K562 (cell line): ENCODE data around the gene FSTL4. TPM values are rescaled to one million over a fixed set of nuclear protein-coding genes. Genes with fewer than 3 reads are reported as not detected.

Experiments used
- ARID3A ChIP-seq: IDR thresholded peaks from 2 replicates; pipeline ENCODE4 v1.6.1; 2012; ENCODE audit warnings: low read depth, low read length, improper control_type of control experiment, borderline replicate concordance
- ATF1 ChIP-seq, 2 experiments: fragments of 450-650 bp in 1 of 2; IDR thresholded peaks; 2 replicates each; pipeline ENCODE4 v1.6.1; 2016; ENCODE audit warnings: missing compliant biosample characterization in 1 of 2, missing genetic modification characterization in 1 of 2
- CTCF ChIP-seq, 3 experiments: IDR thresholded peaks in 2 of 3; conservative IDR thresholded peaks in 1 of 3; 2 replicates each; pipeline ENCODE4 v1.5.1; 2011 to 2012; ENCODE audit warnings: low read length in 3 of 3, mild to moderate bottlenecking in 3 of 3, control low read depth in 2 of 3, improper control_type of control experiment in 1 of 3, inconsistent platforms in 1 of 3, low read depth in 1 of 3, mixed read lengths in 1 of 3, moderate library complexity in 1 of 3; ENCODE audit not compliant: insufficient read depth in 2 of 3
- ESRRA ChIP-seq: fragments of 450-650 bp; IDR thresholded peaks from 2 replicates; pipeline ENCODE4 v1.6.1; 2014; ENCODE audit warnings: low read depth, mild to moderate bottlenecking, moderate library complexity, borderline replicate concordance
- ESRRB ChIP-seq: fragments of 250-450 bp; sonication (Bioruptor Pico); IDR thresholded peaks from 2 replicates; pipeline ENCODE4 v1.5.0; 2020; ENCODE audit warnings: mild to moderate bottlenecking, moderate library complexity, borderline replicate concordance
- GABPA ChIP-seq: fragments of 200-800 bp; sonication (Bioruptor generic); conservative IDR thresholded peaks from 2 replicates; pipeline ENCODE4 v1.6.1; 2016; ENCODE audit warnings: low read depth, missing genetic modification characterization, missing compliant biosample characterization
- GABPB2 ChIP-seq: fragments of 250-450 bp; sonication (Bioruptor Pico); conservative IDR thresholded peaks from 2 replicates; pipeline ENCODE4 v1.5.1; 2021; ENCODE audit warnings: mild to moderate bottlenecking
- HDAC3 ChIP-seq: fragments of 450-650 bp; IDR thresholded peaks from 2 replicates; pipeline ENCODE4 v1.6.1; 2018; ENCODE audit warnings: borderline replicate concordance, mild to moderate bottlenecking, moderate library complexity; ENCODE audit not compliant: partially characterized antibody
- HNRNPUL1 ChIP-seq: fragments of 200-400 bp; formaldehyde crosslinking; IDR thresholded peaks from 2 replicates; pipeline ENCODE4 v1.6.1; 2017; ENCODE audit warnings: low read length
- KLF10 ChIP-seq: fragments of 250-450 bp; sonication (Bioruptor Pico); IDR thresholded peaks from 2 replicates; pipeline ENCODE4 v1.6.1; 2021; ENCODE audit warnings: matching md5 sums
- MECOM ChIP-seq: fragments of 250-450 bp; sonication (Bioruptor Pico); IDR thresholded peaks from 2 replicates; pipeline ENCODE4 v1.8.0; 2022; ENCODE audit warnings: inconsistent platforms
- MIER1 ChIP-seq: fragments of 450-650 bp; IDR thresholded peaks from 2 replicates; pipeline ENCODE4 v1.6.1; 2016; ENCODE audit warnings: antibody characterized with exemption, mild to moderate bottlenecking, low read depth
- MITF ChIP-seq: IDR thresholded peaks from 2 replicates; pipeline ENCODE4 v1.6.1; 2014; ENCODE audit warnings: antibody characterized with exemption
- NONO ChIP-seq, 2 experiments: fragments of 200-400 bp in 1 of 2; fragments of 450-650 bp in 1 of 2; formaldehyde crosslinking in 1 of 2; IDR thresholded peaks; 2 replicates each; pipeline ENCODE4 v1.6.1; 2017; ENCODE audit warnings: low read depth in 2 of 2, mild to moderate bottlenecking in 2 of 2, moderate library complexity in 2 of 2, low read length in 1 of 2
- RBM39 ChIP-seq: fragments of 200-400 bp; formaldehyde crosslinking; optimal IDR thresholded peaks from 2 replicates; pipeline ENCODE3; 2018; ENCODE audit warnings: low read depth, low read length
- XRCC5 ChIP-seq: fragments of 200-400 bp; formaldehyde crosslinking; IDR thresholded peaks from 2 replicates; pipeline ENCODE4 v1.6.1; 2017; ENCODE audit warnings: low read depth, mild to moderate bottlenecking, low read length
- ZMIZ1 ChIP-seq, 2 experiments: fragments of 150-350 bp in 1 of 2; IDR thresholded peaks; 2 replicates each; pipeline ENCODE4 v1.6.1; 2012 to 2016; ENCODE audit warnings: low read depth in 2 of 2, low read length in 2 of 2, mild to moderate bottlenecking in 1 of 2, moderate library complexity in 1 of 2
- ZNF717 ChIP-seq: fragments of 250-450 bp; sonication (Bioruptor Pico); IDR thresholded peaks from 2 replicates; pipeline ENCODE4 v1.5.0; 2021
- polyA plus RNA-seq, 8 experiments: library from polyadenylated mRNA; depleted of rRNA in 4 of 8; stranded (reverse) in 5 of 8; unstranded in 3 of 8; fragments of >200 nt; fragmentation: Nextera tagmentation in 2 of 8; fragmentation: Illumina TruSeq in 1 of 8; extraction: Ambion mirVana in 2 of 8; extraction: Trizol in 1 of 8; gene quantifications; 2 replicates each; pipeline versions ENCODE4 v1.2.1 to v1.2.3, GENCODE V29; 2011 to 2014; ENCODE audit warnings: inconsistent platforms in 1 of 8, missing spikeins in 1 of 8
- total RNA-seq, 7 experiments: library from RNA; depleted of rRNA in 6 of 7; stranded (reverse); fragments of >200 nt in 6 of 7; fragmentation: Illumina TruSeq in 2 of 7; extraction: Trizol in 2 of 7; gene quantifications; 2 replicates each; pipeline versions ENCODE4 v1.2.1 to v1.2.3, GENCODE V29; 2011 to 2021; ENCODE audit warnings: low replicate concordance in 1 of 7

The FSTL4 gene
- total and polyA plus RNA-seq, 9 of the 15 experiments (the other 6 are each of a cell fraction or from before 2014, with no cell fraction given) = 0.08 to 0.18 (median 0.10) TPM; not detected in 5

GRCh38 chr5:133552925-133553525, 59.3 kb downstream of the FSTL4 start (continued):
- TF ChIP-seq NONO (IDR thresholded peaks at IDR 0.05; ENCODE audit: low read depth in 2 of 2, low read length in 1 of 2) = no peak
- TF ChIP-seq CTCF (IDR thresholded peaks at IDR 0.05 in 2 of 3, conservative IDR thresholded peaks at IDR 0.05 in 1 of 3; ENCODE audit: insufficient read depth in 2 of 3, low read depth in 1 of 3, low read length in 3 of 3) = peak; percentile 74 to 88 (median 79)
- no peak for TF ChIP-seq MITF
- TF ChIP-seq HNRNPUL1 = no peak
- TF ChIP-seq GABPA (tag) = no peak
- TF ChIP-seq ESRRA = no peak
- TF ChIP-seq KLF10 (CRISPR knock-in tag) = no peak
- TF ChIP-seq ATF1 (CRISPR knock-in tag; IDR thresholded peaks at IDR 0.05) = no peak
- no peak for TF ChIP-seq ATF1 (tag; IDR thresholded peaks at IDR 0.05)
- no peak for TF ChIP-seq GABPB2 (CRISPR knock-in tag)
- no peak for TF ChIP-seq RBM39
- TF ChIP-seq MIER1 = no peak
- no peak for TF ChIP-seq HDAC3
- TF ChIP-seq ZMIZ1 (IDR thresholded peaks at IDR 0.05; ENCODE audit: low read depth in 2 of 2, low read length in 2 of 2) = no peak
- no peak for TF ChIP-seq ZNF717 (CRISPR knock-in tag)
- no peak for TF ChIP-seq ESRRB (CRISPR knock-in tag)
- no peak for TF ChIP-seq MECOM (CRISPR knock-in tag)
- no peak for TF ChIP-seq ARID3A
- TF ChIP-seq XRCC5 = 0 out of 2 replicates have a peak, but pooled peaks have one; percentile 52
